Gastroesophageal sphincter (tissue), 3 donors: ENCODE results near the gene SAP25.

Experiments used
- EP300 ChIP-seq: sonication (generic); formaldehyde crosslinking; IDR thresholded peaks from one replicate; pipeline ENCODE4 v1.6.1; 2017; ENCODE audit warnings: antibody characterized with exemption, mild to moderate bottlenecking
- POLR2A ChIP-seq, 2 donors: fragments of 450-650 bp; IDR thresholded peaks; one replicate each; pipeline ENCODE4 v1.6.1; 2017; ENCODE audit warnings: antibody characterized with exemption in 2 of 2, mild to moderate bottlenecking in 2 of 2, moderate library complexity in 1 of 2
- POLR2AphosphoS5 ChIP-seq: sonication (generic); formaldehyde crosslinking; IDR thresholded peaks from one replicate; pipeline ENCODE4 v1.6.1; 2017; ENCODE audit warnings: antibody characterized with exemption
- TF ChIP-seq, protein P1 (sequence below), 4 experiments: fragments of 200-600 bp in 2 of 4; fragments of 450-650 bp in 2 of 4; sonication (generic) in 1 of 4; IDR thresholded peaks; one replicate each; pipeline ENCODE4 v1.5.1; 2017 to 2019; ENCODE audit warnings: antibody characterized with exemption in 4 of 4, mild to moderate bottlenecking in 2 of 4, moderate library complexity in 2 of 4

- TF ChIP-seq, protein P1, sequence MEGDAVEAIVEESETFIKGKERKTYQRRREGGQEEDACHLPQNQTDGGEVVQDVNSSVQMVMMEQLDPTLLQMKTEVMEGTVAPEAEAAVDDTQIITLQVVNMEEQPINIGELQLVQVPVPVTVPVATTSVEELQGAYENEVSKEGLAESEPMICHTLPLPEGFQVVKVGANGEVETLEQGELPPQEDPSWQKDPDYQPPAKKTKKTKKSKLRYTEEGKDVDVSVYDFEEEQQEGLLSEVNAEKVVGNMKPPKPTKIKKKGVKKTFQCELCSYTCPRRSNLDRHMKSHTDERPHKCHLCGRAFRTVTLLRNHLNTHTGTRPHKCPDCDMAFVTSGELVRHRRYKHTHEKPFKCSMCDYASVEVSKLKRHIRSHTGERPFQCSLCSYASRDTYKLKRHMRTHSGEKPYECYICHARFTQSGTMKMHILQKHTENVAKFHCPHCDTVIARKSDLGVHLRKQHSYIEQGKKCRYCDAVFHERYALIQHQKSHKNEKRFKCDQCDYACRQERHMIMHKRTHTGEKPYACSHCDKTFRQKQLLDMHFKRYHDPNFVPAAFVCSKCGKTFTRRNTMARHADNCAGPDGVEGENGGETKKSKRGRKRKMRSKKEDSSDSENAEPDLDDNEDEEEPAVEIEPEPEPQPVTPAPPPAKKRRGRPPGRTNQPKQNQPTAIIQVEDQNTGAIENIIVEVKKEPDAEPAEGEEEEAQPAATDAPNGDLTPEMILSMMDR (IDR thresholded peaks at IDR 0.05): no peak
- TF ChIP-seq POLR2A (IDR thresholded peaks at IDR 0.05): no peak
- TF ChIP-seq POLR2AphosphoS5: no peak
- TF ChIP-seq EP300: no peak
Observed at GRCh38 chr7:100582650-100583049, 8.9 kb upstream of the SAP25 start.
